HG02763 (cell line): Measurements from ENCODE around the gene TNFAIP8.
"Not testable (repeated sequence)": the region's sequence is repeated elsewhere in the genome, so short reads cannot be mapped to it uniquely, and the experiment has no call there.

Experiments
- ATAC-seq: cut with Tn5 transposase; IDR thresholded peaks from one replicate; pipeline ENCODE4 v1.9.1; 2021; ENCODE audit warnings: mild to moderate bottlenecking, moderate library complexity; ENCODE audit not compliant: unreplicated experiment

Gene TNFAIP8

GRCh38 chr5:119412279-119413227 lies 56.7 kb downstream of the TNFAIP8 start:
- no peak for ATAC-seq

GRCh38 chr5:119414124-119414734 lies 58.4 kb downstream of the TNFAIP8 start:
- not testable (repeated sequence) for ATAC-seq

GRCh38 chr5:119417891-119418605 lies 62.2 kb downstream of the TNFAIP8 start:
- ATAC-seq = no peak

GRCh38 chr5:119418606-119419100 lies 62.8 kb downstream of the TNFAIP8 start:
- ATAC-seq = peak; percentile 64

GRCh38 chr5:119420169-119420568 lies 64.3 kb downstream of the TNFAIP8 start:
- ATAC-seq = no peak

- no peak for ATAC-seq
These were observed 70.2 kb downstream of the TNFAIP8 start for GRCh38 chr5:119426057-119426456.

- ATAC-seq = no peak
These were observed 71.2 kb downstream of the TNFAIP8 start for GRCh38 chr5:119427060-119427459.

GRCh38 chr5:119427596-119427995 lies 71.8 kb downstream of the TNFAIP8 start:
- ATAC-seq = not testable (repeated sequence)

GRCh38 chr5:119428166-119428565 lies 72.3 kb downstream of the TNFAIP8 start:
- ATAC-seq = not testable (repeated sequence)

- ATAC-seq = not testable (repeated sequence)
These were observed 72.8 kb downstream of the TNFAIP8 start for GRCh38 chr5:119428574-119428973.

- not testable (repeated sequence) for ATAC-seq
These were observed 76.9 kb downstream of the TNFAIP8 start for GRCh38 chr5:119432674-119433237.

- peak; percentile 82 for ATAC-seq
These were observed 79.8 kb downstream of the TNFAIP8 start for GRCh38 chr5:119435436-119436132.

GRCh38 chr5:119437785-119438586 lies 82.2 kb downstream of the TNFAIP8 start:
- not testable (repeated sequence) for ATAC-seq

GRCh38 chr5:119438587-119438917 lies 82.7 kb downstream of the TNFAIP8 start:
- ATAC-seq = not testable (repeated sequence)

GRCh38 chr5:119439140-119439631 lies 83.4 kb downstream of the TNFAIP8 start:
- ATAC-seq = no peak

GRCh38 chr5:119439632-119440031 lies 83.8 kb downstream of the TNFAIP8 start:
- not testable (repeated sequence) for ATAC-seq

- not testable (repeated sequence) for ATAC-seq
These were observed 88.8 kb downstream of the TNFAIP8 start for GRCh38 chr5:119444643-119445042.

GRCh38 chr5:119445544-119445943 lies 89.7 kb downstream of the TNFAIP8 start:
- ATAC-seq = no peak
